ENCODE data around the gene IFFO2. TPM values are rescaled to one million over a fixed set of nuclear protein-coding genes. Genes with fewer than 3 reads are reported as not detected.

The IFFO2 gene
- total and polyA plus RNA-seq, 2 of the 13 experiments (the other 11 are each of a cell fraction or from before 2014, with no cell fraction given) = 7.3 to 16.7 TPM

DNA sequence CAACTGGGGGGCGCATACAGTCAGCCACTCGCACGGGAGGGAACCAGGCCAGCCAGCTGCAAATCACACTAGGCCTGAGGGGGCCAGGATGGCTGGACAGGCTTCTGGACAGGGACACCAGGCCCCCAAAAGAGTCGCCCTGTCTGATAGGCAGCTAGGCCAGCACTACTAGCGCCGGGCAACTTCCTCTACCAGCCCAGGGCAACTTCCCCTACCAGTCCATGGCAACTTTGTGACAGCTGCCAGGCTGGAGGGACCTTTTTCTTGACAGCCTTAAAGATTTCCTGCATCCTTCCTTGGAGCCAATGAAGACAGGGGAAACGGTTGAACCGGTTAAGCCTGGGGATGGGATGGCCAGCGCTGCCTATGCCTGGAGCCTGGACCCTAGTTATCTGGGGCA, 5.1 kb downstream of the IFFO2 start:
- WGBS (ENCODE audit: low lambda C conversion rate) = 69% methylated on average over 7 of the region's 9 CpGs
- ATAC-seq (no peak), FAIRE-seq (no peak), DNase-seq (ENCODE audit: low spot score) (no peak)
- Histone ChIP-seq H3K4me2 (ENCODE audit: low read depth, low read length) (peak overlapping the region; percentile 98), H3K27me3 (ENCODE audit: control insufficient read depth in 1 of 2, insufficient read depth in 2 of 2, low read length in 2 of 2) (no peaks in the 10 kb centered on the region), H3K4me3 (replicated peaks in 1 of 3; ENCODE audit: insufficient read depth in 1 of 3, low read depth in 2 of 3, low read length in 3 of 3) (peak overlapping the region in 2 of 3 experiments; percentile 73 to 75; a peak in 2 of 6 replicates), H3K4me1 (ENCODE audit: insufficient read depth, low read length) (peaks cover 85% of the 10 kb centered on the region), H3K27ac (ENCODE audit: extremely low read length, insufficient read depth, low read length) (peak overlapping the region; percentile 93), H3K36me3 (replicated peaks in 1 of 2; ENCODE audit: control insufficient read depth in 1 of 2, insufficient read depth in 2 of 2, low read length in 2 of 2) (no peaks in the 10 kb centered on the region), H3K9me3 (ENCODE audit: low read length) (no peaks in the 10 kb centered on the region), H3K79me2 (ENCODE audit: insufficient read depth, low read length) (peaks cover 83% of the 10 kb centered on the region), H2AFZ (ENCODE audit: low read length) (no peak overlapping the region), H4K20me1 (ENCODE audit: insufficient read depth, low read length) (peaks cover 19% of the 10 kb centered on the region), H3K9ac (ENCODE audit: insufficient read depth, low read depth, low read length) (peak overlapping the region; percentile 71; the same call in 1 of the 2 replicates)
- ChIA-PET POLR2A (interaction anchor here (0.9 to 1.4 kb wide), 2 partner anchors 95 to 119 kb away, joined by 3 read pairs; no protein-coding TSS in a partner anchor), CTCF (ENCODE audit: low intra/inter-chr PET ratio, low total read pairs) (interaction anchor here (1.1 kb wide), 1 partner anchor 39 kb away, joined by 3 read pairs; no protein-coding TSS in a partner anchor)
- no TSS peak for BruUV-seq (replicated peaks)
- TF ChIP-seq HNRNPL (IDR thresholded peaks at IDR 0.05; ENCODE audit: low read depth, low read length) (0 out of 2 replicates have a peak, but pooled peaks have one; percentile 34), ZBTB38 (CRISPR knock-in tag; IDR thresholded peaks at IDR 0.05) (0 out of 2 replicates have a peak, but pooled peaks have one; percentile 17), DNMT1 (CRISPR knock-in tag; IDR thresholded peaks at IDR 0.05) (no peak)
- intact Hi-C loops (cut with micrococcal nuclease; ENCODE audit: unreplicated experiment) (loop anchor here (2.0 kb wide), 1 partner anchor 45 kb away; no protein-coding TSS in a partner anchor), in situ Hi-C loops (cut with HindIII; ENCODE audit: extremely low pct_ligation_motif_present, low pct_unique_long_range_greater_than_20kb) (no loop called here)

DNA sequence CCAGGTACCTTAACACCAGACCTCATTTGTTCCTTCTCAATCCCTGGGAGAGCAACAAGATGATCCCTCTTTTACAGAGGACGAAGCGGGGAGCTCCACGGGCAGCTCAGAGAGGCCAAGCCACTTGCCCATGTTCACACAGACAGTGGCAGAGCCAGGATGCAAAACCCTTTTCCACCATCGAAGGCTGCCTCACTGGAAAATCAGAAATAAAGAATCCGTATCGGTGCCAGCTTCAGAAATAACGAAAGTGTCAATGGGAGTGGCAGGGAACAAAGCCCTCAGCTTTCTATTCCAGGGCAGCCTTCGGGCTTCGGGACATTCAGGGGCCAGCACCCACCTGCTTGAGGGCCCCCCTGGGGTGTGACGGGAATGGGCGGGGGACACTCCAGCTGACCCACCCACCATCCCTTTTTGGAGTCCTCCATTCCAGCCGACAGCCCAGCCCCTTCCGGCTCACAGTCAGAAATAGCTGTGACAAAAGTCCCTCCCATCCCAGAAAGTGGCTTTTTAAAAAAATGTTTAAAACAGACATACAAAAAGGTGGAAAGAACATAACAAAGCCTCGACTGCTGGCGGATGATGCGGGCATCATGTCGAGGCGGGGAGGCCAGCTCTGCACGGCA, 6.0 kb downstream of the IFFO2 start:
- H3K9me3 ChIP-seq (ENCODE audit: low read length) = no peaks in the 10 kb centered on the region
- TF ChIP-seq, protein P1, sequence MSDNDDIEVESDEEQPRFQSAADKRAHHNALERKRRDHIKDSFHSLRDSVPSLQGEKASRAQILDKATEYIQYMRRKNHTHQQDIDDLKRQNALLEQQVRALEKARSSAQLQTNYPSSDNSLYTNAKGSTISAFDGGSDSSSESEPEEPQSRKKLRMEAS (IDR thresholded peaks at IDR 0.05) = peak; percentile 67; the same call in 1 of the 2 replicates
- TF ChIP-seq CREB1 (IDR thresholded peaks at IDR 0.05) (no peak), CREB1 (CRISPR knock-in tag; IDR thresholded peaks at IDR 0.05) (no peak), ASH2L (IDR thresholded peaks at IDR 0.05; ENCODE audit: insufficient read length, low read depth, low read length) (peak; percentile 15), MED1 (CRISPR knock-in tag; IDR thresholded peaks at IDR 0.05) (0 out of 2 replicates have a peak, but pooled peaks have one; percentile 40), ZNF30 (CRISPR knock-in tag; IDR thresholded peaks at IDR 0.05) (0 out of 2 replicates have a peak, but pooled peaks have one; percentile 24), RFXAP (CRISPR knock-in tag; IDR thresholded peaks at IDR 0.05; ENCODE audit: borderline replicate concordance) (no peak), PITX1 (CRISPR knock-in tag; IDR thresholded peaks at IDR 0.05) (peak; percentile 18; the same call in 1 of the 2 replicates), ISX (CRISPR knock-in tag; conservative IDR thresholded peaks at IDR 0.05) (0 out of 2 replicates have a peak, but pooled peaks have one; percentile 56), ZNF629 (CRISPR knock-in tag; conservative IDR thresholded peaks at IDR 0.05) (0 out of 2 replicates have a peak, but pooled peaks have one; percentile 16), RBAK (CRISPR knock-in tag; IDR thresholded peaks at IDR 0.05) (peak; percentile 63; the same call in 1 of the 2 replicates), MEF2D (CRISPR knock-in tag; IDR thresholded peaks at IDR 0.05) (peak; percentile 61; the same call in 1 of the 2 replicates), FOXA3 (CRISPR knock-in tag; IDR thresholded peaks at IDR 0.05) (no peak)
- TF ChIP-seq, protein P2, sequence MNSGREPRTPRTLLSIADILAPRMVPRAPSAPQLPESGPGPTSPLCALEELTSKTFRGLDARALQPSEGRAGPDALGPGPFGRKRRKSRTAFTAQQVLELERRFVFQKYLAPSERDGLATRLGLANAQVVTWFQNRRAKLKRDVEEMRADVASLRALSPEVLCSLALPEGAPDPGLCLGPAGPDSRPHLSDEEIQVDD (CRISPR knock-in tag; IDR thresholded peaks at IDR 0.05; ENCODE audit: borderline replicate concordance) = no peak

More for the DNA sequence above, 6.0 kb downstream of the IFFO2 start:
- no peak for FAIRE-seq
- intact Hi-C loops (cut with micrococcal nuclease; ENCODE audit: unreplicated experiment) (loop anchor here (2.0 kb wide), 1 partner anchor 44 kb away; no protein-coding TSS in a partner anchor), in situ Hi-C loops (cut with HindIII; ENCODE audit: extremely low pct_ligation_motif_present, low pct_unique_long_range_greater_than_20kb) (no loop called here)
- Histone ChIP-seq H3K4me1 (ENCODE audit: insufficient read depth, low read length) (peaks cover 92% of the 10 kb centered on the region), H3K9ac (ENCODE audit: insufficient read depth, low read depth, low read length) (peak overlapping the region; percentile 71), H3K79me2 (ENCODE audit: insufficient read depth, low read length) (peaks cover 87% of the 10 kb centered on the region), H2AFZ (ENCODE audit: low read length) (no peak overlapping the region), H3K4me3 (replicated peaks in 1 of 3; ENCODE audit: insufficient read depth in 1 of 3, low read depth in 2 of 3, low read length in 3 of 3) (peak overlapping the region; percentile 53 to 75 (median 73)), H4K20me1 (ENCODE audit: insufficient read depth, low read length) (peaks cover 19% of the 10 kb centered on the region), H3K36me3 (replicated peaks in 1 of 2; ENCODE audit: control insufficient read depth in 1 of 2, insufficient read depth in 2 of 2, low read length in 2 of 2) (no peaks in the 10 kb centered on the region), H3K27me3 (ENCODE audit: control insufficient read depth in 1 of 2, insufficient read depth in 2 of 2, low read length in 2 of 2) (no peaks in the 10 kb centered on the region), H3K4me2 (ENCODE audit: low read depth, low read length) (peak overlapping the region; percentile 98), H3K27ac (ENCODE audit: extremely low read length, insufficient read depth, low read length) (peak overlapping the region; percentile 93)
- WGBS (ENCODE audit: low lambda C conversion rate) = 18% methylated on average over 18 of the region's 19 CpGs
- POLR2A ChIA-PET = interaction anchor here (1.0 to 2.6 kb wide), 4 partner anchors 13 to 129 kb away, joined by 3 to 16 read pairs (median 4); partner anchors contain the start of gene ALDH4A1
- no peak for DNase-seq (ENCODE audit: low spot score)
- no TSS peak for BruUV-seq (replicated peaks)
- no peak for ATAC-seq
- CTCF ChIA-PET (ENCODE audit: low intra/inter-chr PET ratio, low total read pairs) = interaction anchor here (3.0 kb wide), 1 partner anchor 37 kb away, joined by 14 read pairs; no protein-coding TSS in a partner anchor
